Endodermal cell (in vitro differentiated cells): ENCODE results near the gene COA3. TPM values are rescaled to one million over a fixed set of nuclear protein-coding genes. Genes with fewer than 3 reads are reported as not detected.

ENCODE experiments used
- DNase-seq: peaks from one replicate; pipeline ENCODE4 v3.0.0-alpha.2; 2017
- H3K27ac ChIP-seq: 2 replicates; pipeline ENCODE4 v1.5.1; 2013; ENCODE audit warnings: mild to moderate bottlenecking, low read depth, low read length, moderate library complexity
- H3K27me3 ChIP-seq: 2 replicates; pipeline ENCODE4 v1.6.1; 2013; ENCODE audit warnings: mild to moderate bottlenecking, low read length, moderate library complexity; ENCODE audit not compliant: insufficient read depth, control insufficient read depth, poor library complexity, severe bottlenecking
- H3K36me3 ChIP-seq: 2 replicates; pipeline ENCODE4 v1.7.0; 2013; ENCODE audit warnings: mild to moderate bottlenecking, low read length, moderate library complexity; ENCODE audit not compliant: control insufficient read depth, insufficient read depth
- H3K4me1 ChIP-seq: one replicate; pipeline ENCODE4 v1.7.0; 2013; ENCODE audit warnings: low read length; ENCODE audit not compliant: control insufficient read depth, insufficient read depth
- H3K4me3 ChIP-seq: 2 replicates; pipeline ENCODE4 v1.5.1; 2013; ENCODE audit warnings: mild to moderate bottlenecking, low read length, moderate library complexity
- H3K9ac ChIP-seq: 2 replicates; pipeline ENCODE4 v1.6.1; 2013; ENCODE audit warnings: mild to moderate bottlenecking, low read length, moderate library complexity; ENCODE audit not compliant: poor library complexity, severe bottlenecking; ENCODE audit errors: extremely low read depth
- H3K9me3 ChIP-seq: 2 replicates; pipeline ENCODE4 v1.6.1; 2013; ENCODE audit warnings: mild to moderate bottlenecking, low read length, moderate library complexity; ENCODE audit not compliant: control insufficient read depth
- H3K27ac Mint-ChIP-seq: 2 replicates; pipeline ENCODE4 v1.8.0; 2020; ENCODE audit warnings: mixed read lengths
- H3K27me3 Mint-ChIP-seq: 2 replicates; pipeline ENCODE4 v1.8.0; 2021; ENCODE audit warnings: mild to moderate bottlenecking, mixed read lengths; ENCODE audit not compliant: insufficient read depth
- H3K36me3 Mint-ChIP-seq: 2 replicates; pipeline ENCODE4 v1.8.0; 2020; ENCODE audit warnings: low read depth, mixed read lengths
- H3K4me1 Mint-ChIP-seq: 2 replicates; pipeline ENCODE4 v1.8.0; 2020; ENCODE audit warnings: mixed read lengths
- H3K4me3 Mint-ChIP-seq: 2 replicates; pipeline ENCODE4 v1.8.0; 2020; ENCODE audit warnings: mild to moderate bottlenecking, moderate library complexity, mixed read lengths
- H3K9me3 Mint-ChIP-seq: 2 replicates; pipeline ENCODE4 v1.8.0; 2020; ENCODE audit warnings: mild to moderate bottlenecking, mixed read lengths
- WGBS, 2 experiments: methylation state at CpG; one replicate each; pipeline versions ENCODE4 v1.1.5 to v1.1.7; 2013; ENCODE audit warnings: missing lambda C conversion rate in 2 of 2, mixed read lengths in 1 of 2; ENCODE audit not compliant: insufficient coverage in 1 of 2, insufficient read length in 1 of 2; 5-methylcytosine and 5-hydroxymethylcytosine counted together
- total RNA-seq, 2 donors: library from RNA; stranded (reverse); fragmentation: NEBNext Ultra II Directional in 1 of 2; extraction: Animal tissue kit (Norgen Biotek cat#: 25700) in 1 of 2; gene quantifications; 2 replicates in 1 of 2; 3 replicates in 1 of 2; pipeline ENCODE4 v1.2.1, GENCODE V29; 2021
- TF ChIP-seq, protein P1 (sequence below): fragments of 200-600 bp; sonication (generic); conservative IDR thresholded peaks from 2 replicates; pipeline ENCODE4 v1.5.0; 2021; ENCODE audit warnings: antibody characterized with exemption, mild to moderate bottlenecking

The COA3 gene
- total RNA-seq, 2 donors from 2014 or later = 64.6 to 67.8 TPM

GRCh38 chr17:42796066-42796758 lies 2.3 kb downstream of the COA3 start:
- Histone ChIP-seq H3K4me1 (no peaks in the 10 kb centered on the region), H3K9ac (no peak overlapping the region), H3K36me3 (no peaks in the 10 kb centered on the region), H3K9me3 (no peaks in the 10 kb centered on the region), H3K4me3 (no peak overlapping the region), H3K27ac (no peak overlapping the region), H3K27me3 (no peaks in the 10 kb centered on the region)
- H3K27ac Mint-ChIP-seq = no peak overlapping the region
- H3K4me3 Mint-ChIP-seq = no peak overlapping the region
- 91 to 97% methylated on average over 7 to 18 of the region's 18 CpGs for WGBS, 2 experiments
- H3K27me3 Mint-ChIP-seq = peaks cover 24% of the 10 kb centered on the region
- no peak for DNase-seq
- peaks cover 10% of the 10 kb centered on the region for H3K4me1 Mint-ChIP-seq
- peaks cover 6% of the 10 kb centered on the region for H3K9me3 Mint-ChIP-seq
- TF ChIP-seq, protein P1, sequence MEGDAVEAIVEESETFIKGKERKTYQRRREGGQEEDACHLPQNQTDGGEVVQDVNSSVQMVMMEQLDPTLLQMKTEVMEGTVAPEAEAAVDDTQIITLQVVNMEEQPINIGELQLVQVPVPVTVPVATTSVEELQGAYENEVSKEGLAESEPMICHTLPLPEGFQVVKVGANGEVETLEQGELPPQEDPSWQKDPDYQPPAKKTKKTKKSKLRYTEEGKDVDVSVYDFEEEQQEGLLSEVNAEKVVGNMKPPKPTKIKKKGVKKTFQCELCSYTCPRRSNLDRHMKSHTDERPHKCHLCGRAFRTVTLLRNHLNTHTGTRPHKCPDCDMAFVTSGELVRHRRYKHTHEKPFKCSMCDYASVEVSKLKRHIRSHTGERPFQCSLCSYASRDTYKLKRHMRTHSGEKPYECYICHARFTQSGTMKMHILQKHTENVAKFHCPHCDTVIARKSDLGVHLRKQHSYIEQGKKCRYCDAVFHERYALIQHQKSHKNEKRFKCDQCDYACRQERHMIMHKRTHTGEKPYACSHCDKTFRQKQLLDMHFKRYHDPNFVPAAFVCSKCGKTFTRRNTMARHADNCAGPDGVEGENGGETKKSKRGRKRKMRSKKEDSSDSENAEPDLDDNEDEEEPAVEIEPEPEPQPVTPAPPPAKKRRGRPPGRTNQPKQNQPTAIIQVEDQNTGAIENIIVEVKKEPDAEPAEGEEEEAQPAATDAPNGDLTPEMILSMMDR = no peak
- peaks cover 20% of the 10 kb centered on the region for H3K36me3 Mint-ChIP-seq

DNA sequence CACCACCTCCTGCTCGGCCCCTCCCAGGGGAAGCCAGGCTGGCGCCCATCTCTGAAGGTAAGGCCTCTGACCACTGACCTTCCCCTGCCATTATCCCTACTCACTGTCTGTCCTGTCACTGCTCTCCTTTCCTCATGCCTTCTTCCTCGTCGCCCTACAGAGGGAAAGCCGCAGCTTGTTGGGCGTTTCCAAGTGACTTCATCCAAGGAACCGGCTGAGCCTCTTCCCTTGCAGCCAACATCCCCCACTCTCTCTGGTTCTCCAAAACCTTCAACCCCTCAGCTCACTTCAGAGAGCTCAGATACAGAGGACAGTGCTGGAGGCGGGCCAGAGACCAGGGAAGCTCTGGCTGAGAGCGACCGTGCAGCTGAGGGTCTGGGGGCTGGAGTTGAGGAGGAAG lies 3.0 kb downstream of the COA3 start:
- Mint-ChIP-seq H3K9me3 (peaks cover 6% of the 10 kb centered on the region), H3K27ac (no peak overlapping the region), H3K4me1 (peaks cover 10% of the 10 kb centered on the region), H3K36me3 (peaks cover 20% of the 10 kb centered on the region), H3K4me3 (no peak overlapping the region), H3K27me3 (peaks cover 23% of the 10 kb centered on the region)
- Histone ChIP-seq H3K27me3 (no peaks in the 10 kb centered on the region), H3K4me3 (no peak overlapping the region), H3K9ac (no peak overlapping the region), H3K4me1 (no peaks in the 10 kb centered on the region), H3K27ac (no peak overlapping the region), H3K9me3 (no peaks in the 10 kb centered on the region), H3K36me3 (no peaks in the 10 kb centered on the region)
- 89 to 95% methylated on average over 6 to 10 of the region's 10 CpGs for WGBS, 2 experiments
- DNase-seq = no peak
- TF ChIP-seq, protein P1 = no peak

- Histone ChIP-seq H3K27ac (no peak overlapping the region), H3K4me1 (no peaks in the 10 kb centered on the region), H3K9me3 (no peaks in the 10 kb centered on the region), H3K36me3 (no peaks in the 10 kb centered on the region), H3K27me3 (no peaks in the 10 kb centered on the region), H3K9ac (no peak overlapping the region), H3K4me3 (no peak overlapping the region)
- H3K27me3 Mint-ChIP-seq = peaks cover 23% of the 10 kb centered on the region
- peaks cover 10% of the 10 kb centered on the region for H3K4me1 Mint-ChIP-seq
- no peak overlapping the region for H3K27ac Mint-ChIP-seq
- no peak overlapping the region for H3K4me3 Mint-ChIP-seq
- peaks cover 20% of the 10 kb centered on the region for H3K36me3 Mint-ChIP-seq
- DNase-seq = no peak
- H3K9me3 Mint-ChIP-seq = peaks cover 6% of the 10 kb centered on the region
- 92 to 100% methylated on average over 3 of the region's 4 CpGs for WGBS, 2 experiments
- TF ChIP-seq, protein P1 = no peak
Measured at GRCh38 chr17:42795061-42795460, 3.4 kb downstream of the COA3 start.
